ENCODE measurements around the gene ASAP3.
"Not testable (repeated sequence)": the region's sequence is repeated elsewhere in the genome, so short reads cannot be mapped to it uniquely, and the experiment has no call there.

ASAP3 gene

GRCh38 chr1:23395849-23396248 lies 88.1 kb downstream of the ASAP3 start:
- DNase-seq (ENCODE audit: low read depth in 2 of 2), result no peak

GRCh38 chr1:23395154-23395724 lies 88.7 kb downstream of the ASAP3 start:
- DNase-seq (ENCODE audit: low read depth in 2 of 2), result no peak

GRCh38 chr1:23394684-23395083 lies 89.3 kb downstream of the ASAP3 start:
- DNase-seq (ENCODE audit: low read depth in 2 of 2), result no peak

- no peak for DNase-seq (ENCODE audit: low read depth in 2 of 2)
Observed at GRCh38 chr1:23394181-23394580, 89.8 kb downstream of the ASAP3 start.

GRCh38 chr1:23393706-23394105 lies 90.3 kb downstream of the ASAP3 start:
- no peak for DNase-seq (ENCODE audit: low read depth in 2 of 2)

- no peak for DNase-seq (ENCODE audit: low read depth in 2 of 2)
Observed at GRCh38 chr1:23392125-23392855, 91.7 kb downstream of the ASAP3 start.

- no peak for DNase-seq (ENCODE audit: low read depth in 2 of 2)
Observed at GRCh38 chr1:23389837-23390321, 94.1 kb downstream of the ASAP3 start.

GRCh38 chr1:23387494-23387893 lies 96.5 kb downstream of the ASAP3 start:
- no peak for DNase-seq (ENCODE audit: low read depth in 2 of 2)

- no peak for DNase-seq (ENCODE audit: low read depth in 2 of 2)
Observed at GRCh38 chr1:23385119-23385621, 98.8 kb downstream of the ASAP3 start.

GRCh38 chr1:23384312-23385058 lies 99.5 kb downstream of the ASAP3 start:
- no peak for DNase-seq (ENCODE audit: low read depth in 2 of 2)

- no peak for DNase-seq (ENCODE audit: low read depth in 2 of 2)
Observed at GRCh38 chr1:23383577-23384311, 100.2 kb downstream of the ASAP3 start.

GRCh38 chr1:23381233-23381885 lies 102.6 kb downstream of the ASAP3 start:
- no peak for DNase-seq (ENCODE audit: low read depth in 2 of 2)

GRCh38 chr1:23380719-23381118 lies 103.3 kb downstream of the ASAP3 start:
- no peak for DNase-seq (ENCODE audit: low read depth in 2 of 2)

GRCh38 chr1:23380236-23380635 lies 103.7 kb downstream of the ASAP3 start:
- DNase-seq (ENCODE audit: low read depth in 2 of 2), result not testable (repeated sequence)
